ENCODE measurements around the gene FERMT1.

DNA sequence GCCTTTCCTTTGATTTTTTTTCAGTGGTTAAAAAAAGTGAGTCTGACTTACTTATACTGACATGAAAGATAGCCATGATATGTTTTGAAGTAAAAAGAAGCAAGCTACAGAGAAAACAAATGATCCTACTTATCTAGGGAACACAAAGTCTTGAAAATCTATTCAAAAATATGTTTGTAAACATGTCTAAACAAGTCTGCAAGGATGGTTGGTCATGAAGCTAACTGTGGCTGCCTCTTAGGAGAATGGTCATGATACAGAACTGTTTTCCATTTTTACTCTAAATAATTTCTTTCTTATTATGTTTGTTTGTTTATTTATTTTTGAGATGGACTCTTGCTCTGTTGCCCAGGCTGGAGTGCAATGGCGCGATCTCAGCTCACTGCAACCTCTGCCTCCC is 21.5 kb downstream of the FERMT1 start:
- TF ChIP-seq, protein P1, sequence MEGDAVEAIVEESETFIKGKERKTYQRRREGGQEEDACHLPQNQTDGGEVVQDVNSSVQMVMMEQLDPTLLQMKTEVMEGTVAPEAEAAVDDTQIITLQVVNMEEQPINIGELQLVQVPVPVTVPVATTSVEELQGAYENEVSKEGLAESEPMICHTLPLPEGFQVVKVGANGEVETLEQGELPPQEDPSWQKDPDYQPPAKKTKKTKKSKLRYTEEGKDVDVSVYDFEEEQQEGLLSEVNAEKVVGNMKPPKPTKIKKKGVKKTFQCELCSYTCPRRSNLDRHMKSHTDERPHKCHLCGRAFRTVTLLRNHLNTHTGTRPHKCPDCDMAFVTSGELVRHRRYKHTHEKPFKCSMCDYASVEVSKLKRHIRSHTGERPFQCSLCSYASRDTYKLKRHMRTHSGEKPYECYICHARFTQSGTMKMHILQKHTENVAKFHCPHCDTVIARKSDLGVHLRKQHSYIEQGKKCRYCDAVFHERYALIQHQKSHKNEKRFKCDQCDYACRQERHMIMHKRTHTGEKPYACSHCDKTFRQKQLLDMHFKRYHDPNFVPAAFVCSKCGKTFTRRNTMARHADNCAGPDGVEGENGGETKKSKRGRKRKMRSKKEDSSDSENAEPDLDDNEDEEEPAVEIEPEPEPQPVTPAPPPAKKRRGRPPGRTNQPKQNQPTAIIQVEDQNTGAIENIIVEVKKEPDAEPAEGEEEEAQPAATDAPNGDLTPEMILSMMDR (IDR thresholded peaks at IDR 0.05): no peak
- TF ChIP-seq POLR2A (IDR thresholded peaks at IDR 0.05): no peak
